ENCODE data around the gene DHRS3.
"Not testable (repeated sequence)": the region's sequence is repeated elsewhere in the genome, so short reads cannot be mapped to it uniquely, and the experiment has no call there.

Gene DHRS3

DNA sequence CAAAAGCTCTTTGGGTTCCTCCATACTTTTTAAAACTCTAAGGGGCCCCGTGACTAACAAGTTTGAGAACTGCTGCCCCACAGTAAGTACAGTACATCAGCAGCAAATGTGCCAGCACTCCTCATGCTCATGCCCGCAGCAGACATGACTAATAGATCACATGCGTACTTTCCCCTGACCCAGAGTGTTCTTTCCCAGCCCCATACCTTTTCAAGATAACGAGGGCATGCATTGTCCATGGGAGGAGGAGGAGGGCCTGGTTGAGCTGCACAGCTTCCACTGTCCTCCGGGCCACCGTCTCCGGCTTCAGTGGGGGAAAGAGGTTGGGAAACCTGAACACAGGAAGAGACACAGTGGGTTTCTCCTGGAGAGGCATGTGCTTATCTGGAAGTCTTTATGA, 45.5 kb downstream of the DHRS3 start:
- no peak for DNase-seq

DNA sequence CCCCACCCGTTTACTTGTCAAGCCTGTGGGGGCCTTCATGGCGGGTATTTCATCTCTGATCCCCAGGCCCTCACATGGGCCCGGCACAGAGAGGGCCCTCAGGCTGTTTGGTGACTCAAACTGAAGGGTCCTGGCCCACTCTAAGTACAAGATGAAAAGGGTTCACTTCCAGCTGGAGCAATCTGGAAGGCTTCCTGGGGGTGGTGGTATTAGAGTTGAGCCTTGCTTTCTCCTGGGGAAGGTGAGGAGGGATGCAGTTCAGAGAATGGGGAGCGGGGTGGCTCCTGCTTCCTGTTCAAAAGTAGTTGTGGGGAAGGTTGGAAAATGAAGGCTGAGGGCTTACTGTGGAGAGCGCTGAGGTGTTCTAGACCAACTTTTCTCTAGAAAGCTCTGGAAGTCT, 47.7 kb downstream of the DHRS3 start:
- no peak for DNase-seq

GRCh38 chr1:12568009-12568767, 49.8 kb downstream of the DHRS3 start:
- DNase-seq = no peak

DNA sequence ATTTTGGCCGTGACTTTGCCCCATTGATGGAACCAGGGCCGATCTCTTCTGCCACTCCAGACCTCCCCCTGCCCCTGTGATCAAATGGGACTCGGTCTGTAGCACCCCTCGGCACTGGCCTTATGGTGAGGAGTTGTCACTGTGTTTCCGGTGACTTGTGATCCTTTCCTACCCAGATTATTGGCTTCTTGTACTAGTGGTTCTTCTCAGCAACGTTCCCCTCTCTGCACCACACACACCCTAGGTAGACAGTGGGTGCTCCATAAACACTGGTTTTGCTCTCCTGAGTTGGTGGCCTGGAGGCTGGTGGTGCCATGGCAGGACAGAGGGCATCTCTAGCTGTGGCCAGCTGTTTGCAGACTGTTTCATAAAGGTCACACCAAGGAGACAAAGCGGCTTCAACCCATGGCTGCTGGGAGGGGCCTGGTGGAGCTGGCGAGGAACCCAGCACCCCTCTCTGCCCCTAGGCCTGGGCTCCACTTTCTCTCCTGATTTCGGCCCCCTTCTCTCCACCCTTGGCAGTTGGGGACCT, 50.7 kb downstream of the DHRS3 start:
- DNase-seq = no peak

DNA sequence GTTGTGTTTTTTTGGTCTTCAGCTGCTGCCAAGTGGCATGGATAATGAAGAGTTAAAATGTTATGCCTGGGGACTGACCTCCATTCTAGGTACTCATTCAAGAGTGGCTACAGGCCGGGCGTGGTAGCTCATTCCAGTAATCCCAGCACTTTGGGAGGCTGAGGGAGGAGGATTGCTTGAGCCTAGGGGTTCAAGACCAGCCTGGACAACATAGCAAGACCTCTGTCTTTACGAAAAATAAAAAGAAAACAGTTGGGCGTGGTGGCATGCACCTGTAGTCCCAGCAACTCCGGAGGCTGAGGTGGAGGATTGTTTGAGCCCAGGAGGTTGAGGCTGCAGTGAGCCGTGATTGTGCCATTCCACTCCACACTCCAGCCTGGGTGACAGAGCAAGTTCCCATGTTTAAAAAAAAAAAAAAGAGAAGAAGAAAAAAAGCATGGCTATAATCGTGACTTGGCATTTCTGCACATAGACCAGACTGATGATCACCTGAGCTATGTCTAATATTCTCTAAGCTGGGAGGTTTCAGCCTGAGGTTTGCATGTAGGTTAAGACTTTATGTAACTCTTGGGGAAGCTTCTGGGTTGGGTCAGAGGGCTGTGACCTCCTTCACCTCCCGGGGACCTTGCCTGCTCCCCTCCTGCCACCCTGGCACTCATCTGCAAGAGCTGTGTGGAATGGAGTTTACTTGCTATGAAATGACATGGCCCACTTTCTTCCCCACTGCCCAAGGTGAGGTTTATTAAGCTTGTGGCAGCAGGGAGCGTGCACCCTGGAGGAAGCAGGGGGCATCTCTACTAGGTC, 51.3 kb downstream of the DHRS3 start:
- DNase-seq = no peak

DNA sequence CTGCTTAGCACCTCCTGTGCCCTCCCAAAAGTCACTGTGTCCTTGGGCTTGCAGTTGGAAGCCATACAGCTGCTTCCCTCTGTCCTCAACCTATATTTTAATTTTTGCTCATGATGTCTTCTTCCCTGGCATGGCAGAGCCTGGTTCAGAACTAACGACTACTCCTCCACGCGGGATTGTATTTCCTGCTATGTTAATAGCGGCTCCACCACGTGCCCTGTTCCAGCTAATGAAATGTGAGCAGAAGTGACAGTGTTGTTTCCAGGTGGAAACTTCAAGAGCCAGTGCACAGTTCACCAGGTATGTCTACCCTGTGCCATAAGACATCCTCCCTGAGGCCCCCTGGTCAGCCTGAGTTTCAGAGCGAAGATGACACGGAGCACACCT, 52.1 kb downstream of the DHRS3 start:
- DNase-seq = no peak

DNA sequence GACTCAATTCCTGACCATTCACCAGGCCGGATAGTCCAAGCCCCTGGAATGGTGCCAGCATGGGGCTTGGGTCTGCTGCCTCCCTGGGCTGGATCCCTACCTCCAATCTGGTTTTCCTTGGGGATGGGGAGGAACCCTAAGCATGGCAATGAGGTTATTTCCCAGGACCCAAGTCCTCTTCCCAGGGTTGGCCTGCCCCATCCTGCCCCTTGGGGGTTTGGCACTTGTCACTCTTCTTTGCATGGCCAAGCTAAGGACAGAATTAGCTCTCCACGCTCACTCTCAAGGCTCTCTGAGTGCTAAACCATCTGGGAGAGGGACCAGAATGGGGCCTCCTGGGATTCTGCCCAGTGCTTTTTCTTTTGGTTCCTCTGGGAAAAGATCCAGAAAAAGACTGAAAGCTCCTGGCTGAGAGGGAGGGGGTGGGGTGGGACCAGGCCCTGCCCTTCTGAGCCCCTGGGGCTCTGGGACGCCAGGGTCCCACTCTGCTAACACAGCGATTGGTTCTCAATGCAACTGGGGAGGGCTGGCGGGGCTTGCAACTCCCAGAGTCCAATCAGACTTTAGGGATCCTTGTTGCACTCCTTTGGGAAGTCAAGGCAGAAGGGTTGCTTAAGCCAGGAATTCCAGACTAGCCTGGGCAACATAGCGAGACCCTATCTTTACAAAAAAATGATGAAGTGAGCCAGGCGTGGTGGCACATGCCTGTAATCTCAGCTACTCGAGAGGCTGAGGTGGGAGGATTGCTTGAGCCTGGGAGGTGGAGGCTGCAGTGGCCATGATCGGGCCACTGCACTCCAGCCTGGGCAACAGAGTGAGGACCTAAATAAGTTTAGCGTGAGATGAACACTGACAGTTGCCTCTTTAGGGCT, 52.7 kb downstream of the DHRS3 start:
- DNase-seq = no peak

DNA sequence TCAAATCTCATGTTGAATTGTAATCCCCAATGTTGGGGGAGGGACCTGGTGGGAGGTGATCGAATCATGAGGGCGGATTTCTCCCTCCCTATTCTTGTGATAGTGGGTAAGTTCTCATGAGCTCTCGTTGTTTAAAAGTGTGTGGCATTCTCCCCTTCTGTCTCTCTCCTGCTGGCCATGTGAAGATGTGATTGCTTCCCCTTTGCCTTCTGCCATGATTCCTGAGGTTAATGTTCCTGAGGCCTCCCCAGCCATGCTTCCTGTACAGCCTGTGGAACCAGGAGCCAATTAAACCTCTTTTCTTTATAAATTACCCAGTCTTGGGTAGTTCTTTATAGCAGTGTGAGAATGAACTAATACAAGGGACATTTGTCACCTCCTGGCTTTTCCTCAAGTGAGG, 53.8 kb downstream of the DHRS3 start:
- DNase-seq = not testable (repeated sequence)

- no peak for DNase-seq
Observed at GRCh38 chr1:12562955-12563576, 54.9 kb downstream of the DHRS3 start.

DNA sequence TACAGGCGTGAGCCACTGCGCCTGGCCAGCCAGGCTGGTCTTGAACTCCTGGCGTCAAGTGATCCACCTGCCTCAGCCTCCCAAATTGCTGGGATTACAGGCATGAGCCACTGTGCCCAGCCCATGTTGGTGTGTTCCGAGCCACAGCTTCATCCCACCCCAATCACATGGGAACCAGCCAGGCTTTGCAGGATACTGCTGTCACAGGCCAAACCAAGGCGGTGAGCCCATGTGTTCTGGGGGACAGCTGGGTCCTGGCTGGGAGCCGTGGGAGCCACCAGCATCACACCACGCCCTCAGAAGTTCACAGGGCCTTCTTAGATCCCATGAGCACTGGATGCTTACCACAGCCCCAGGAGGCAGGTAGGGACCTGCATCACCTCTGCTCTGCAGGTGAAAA, 56.9 kb downstream of the DHRS3 start:
- DNase-seq = no peak

- DNase-seq = no peak
Observed at GRCh38 chr1:12556957-12557935, 60.8 kb downstream of the DHRS3 start.

DNA sequence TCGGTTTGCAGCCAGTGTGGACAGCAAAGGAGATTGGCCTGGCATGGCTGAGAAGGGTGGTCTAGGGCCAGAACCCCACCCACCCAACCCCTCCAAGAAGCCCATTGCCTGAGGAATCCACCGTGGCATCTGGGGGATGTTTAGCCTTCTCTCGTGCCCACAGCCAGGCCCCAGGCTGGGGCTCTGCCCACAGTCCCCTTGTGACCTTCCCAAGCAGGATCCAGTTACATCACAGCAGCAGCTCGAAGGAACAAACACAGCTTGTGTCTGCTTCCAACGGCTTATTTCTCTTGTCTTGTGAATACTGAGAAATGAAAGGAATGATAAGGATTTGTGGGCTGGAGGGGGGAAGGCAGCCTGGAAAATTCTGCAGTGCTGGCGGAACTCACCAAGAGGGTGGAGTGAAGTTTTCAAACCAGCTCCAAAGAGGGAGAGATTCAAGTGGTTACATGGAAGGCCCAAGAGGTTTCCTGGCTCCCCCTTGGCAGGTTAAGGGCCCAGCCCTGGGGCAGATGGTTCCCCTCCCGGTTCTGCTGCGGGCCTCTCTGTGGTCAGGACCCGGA, 61.6 kb downstream of the DHRS3 start:
- DNase-seq = peak; percentile 35

GRCh38 chr1:12555411-12556367, 62.3 kb downstream of the DHRS3 start:
- no peak for DNase-seq

GRCh38 chr1:12554521-12555305, 63.3 kb downstream of the DHRS3 start:
- DNase-seq = no peak

- no peak for DNase-seq
Observed at GRCh38 chr1:12553963-12554362, 64.0 kb downstream of the DHRS3 start.

GRCh38 chr1:12552951-12553921, 64.8 kb downstream of the DHRS3 start:
- no peak for DNase-seq

GRCh38 chr1:12552111-12552888, 65.7 kb downstream of the DHRS3 start:
- no peak for DNase-seq

All from amniotic stem cell (primary cell).